B cell (primary cell): ENCODE data around the gene LARGE1. TPM values are rescaled to one million over a fixed set of nuclear protein-coding genes. Genes with fewer than 3 reads are reported as not detected.

ENCODE experiments used
- ATAC-seq: fragments of 200-7000 bp; cut with Tn5 transposase; one replicate; pipeline ENCODE4 v1.10.0; 2021; ENCODE audit warnings: low read depth, mild to moderate bottlenecking, moderate number of reproducible peaks, moderate library complexity
- CTCF ChIA-PET: fragments of 350-600 bp; sonication (Branson Sonifier 250); formaldehyde crosslinking; loops from one replicate; lab custom pipeline; 2021; ENCODE audit warnings: antibody characterized with exemption, inconsistent platforms; lab: Charles Lee
- POLR2A ChIA-PET: fragments of 350-600 bp; sonication (Branson Sonifier 250); formaldehyde crosslinking; loops from one replicate; lab custom pipeline; 2021; ENCODE audit warnings: antibody characterized with exemption; lab: Charles Lee
- DNase-seq: peaks from one replicate; pipeline ENCODE4 v3.0.0; 2013
- H2AFZ ChIP-seq: 2 replicates; pipeline ENCODE4 v1.6.1; 2012; ENCODE audit warnings: mild to moderate bottlenecking, low read depth, low read length; ENCODE audit not compliant: insufficient read depth, poor library complexity, severe bottlenecking
- H3K27ac ChIP-seq, 2 donors: 1 replicate in 1 of 2; 2 replicates in 1 of 2; pipeline ENCODE4 v1.5.1; 2012 to 2013; ENCODE audit warnings: low read length in 2 of 2, mild to moderate bottlenecking in 2 of 2, moderate library complexity in 1 of 2
- H3K27me3 ChIP-seq, 4 experiments: fragments of 200-600 bp in 1 of 4; sonication (generic) in 1 of 4; replicated peaks in 1 of 4; 1 replicate in 2 of 4; 2 replicates in 2 of 4; pipeline versions ENCODE4 v1.6.1 to v1.7.0; 2013 to 2016; ENCODE audit warnings: low read length in 3 of 4, mild to moderate bottlenecking in 2 of 4, mixed read lengths in 1 of 4, moderate library complexity in 1 of 4; ENCODE audit not compliant: insufficient read depth in 4 of 4, control insufficient read depth in 3 of 4; ENCODE audit errors: control extremely low read depth in 1 of 4
- H3K36me3 ChIP-seq, 2 experiments: replicated peaks in 1 of 2; 1 replicate in 1 of 2; 2 replicates in 1 of 2; pipeline versions ENCODE4 v1.6.1 to v1.7.1; 2013; ENCODE audit warnings: low read length in 1 of 2; ENCODE audit not compliant: insufficient read depth in 2 of 2, control insufficient read depth in 1 of 2; ENCODE audit errors: control extremely low read depth in 1 of 2, extremely low read depth in 1 of 2
- H3K4me1 ChIP-seq, 2 donors: fragments of 200-600 bp in 1 of 2; sonication (generic) in 1 of 2; 1 replicate in 1 of 2; 2 replicates in 1 of 2; pipeline versions ENCODE4 v1.5.1 to v1.6.1; 2013 to 2017; ENCODE audit warnings: low read length in 2 of 2; ENCODE audit not compliant: control insufficient read depth in 2 of 2, insufficient read depth in 2 of 2
- H3K4me2 ChIP-seq: replicated peaks from 2 replicates; pipeline ENCODE3; 2012; ENCODE audit warnings: mild to moderate bottlenecking, low read depth, low read length; ENCODE audit not compliant: poor library complexity, severe bottlenecking
- H3K4me3 ChIP-seq, 5 experiments: fragments of 200-600 bp in 1 of 5; sonication (generic) in 1 of 5; 1 replicate in 3 of 5; 2 replicates in 2 of 5; pipeline versions ENCODE4 v1.5.1 to v1.7.0; 2011 to 2016; ENCODE audit warnings: low read length in 4 of 5, mild to moderate bottlenecking in 4 of 5, low read depth in 2 of 5, control low read depth in 1 of 5, moderate library complexity in 1 of 5; ENCODE audit not compliant: insufficient read depth in 1 of 5; ENCODE audit errors: control extremely low read depth in 1 of 5, extremely low read depth in 1 of 5
- H3K79me2 ChIP-seq: fragments of 200-600 bp; sonication (generic); one replicate; pipeline ENCODE4 v1.6.0; 2016; ENCODE audit warnings: low read length; ENCODE audit not compliant: control insufficient read depth, insufficient read depth
- H3K9ac ChIP-seq: fragments of 200-600 bp; sonication (generic); 2 replicates; pipeline ENCODE4 v1.6.1; 2017; ENCODE audit warnings: mild to moderate bottlenecking, low read length, moderate library complexity
- H3K9me3 ChIP-seq, 3 donors: one replicate each; pipeline versions ENCODE4 v1.6.1 to v1.7.1; 2013; ENCODE audit warnings: low read length in 2 of 3; ENCODE audit not compliant: control insufficient read depth in 2 of 3, insufficient read depth in 1 of 3; ENCODE audit errors: control extremely low read depth in 1 of 3
- H4K20me1 ChIP-seq: 2 replicates; pipeline ENCODE4 v1.6.0; 2012; ENCODE audit warnings: mild to moderate bottlenecking, low read length; ENCODE audit not compliant: insufficient read depth, control insufficient read depth, poor library complexity, severe bottlenecking
- H3K27ac Mint-ChIP-seq: one replicate; pipeline ENCODE4 v1.8.0; 2021; ENCODE audit warnings: mixed read lengths
- H3K27me3 Mint-ChIP-seq: one replicate; pipeline ENCODE4 v1.8.0; 2021; ENCODE audit warnings: mixed read lengths
- H3K4me1 Mint-ChIP-seq: one replicate; pipeline ENCODE4 v1.8.0; 2021; ENCODE audit warnings: mixed read lengths
- H3K4me3 Mint-ChIP-seq: one replicate; pipeline ENCODE4 v1.8.0; 2021; ENCODE audit warnings: mixed read lengths
- H3K9me3 Mint-ChIP-seq: one replicate; pipeline ENCODE4 v1.8.0; 2022; ENCODE audit warnings: mixed read lengths; ENCODE audit not compliant: insufficient read depth
- CTCF ChIP-seq: fragments of 200-600 bp; IDR thresholded peaks from one replicate; pipeline ENCODE4 v1.8.0; 2022; ENCODE audit warnings: antibody characterized with exemption, mild to moderate bottlenecking
- EZH2 ChIP-seq: IDR thresholded peaks from 2 replicates; pipeline ENCODE4 v1.6.1; 2012; ENCODE audit warnings: borderline replicate concordance, low read depth, mild to moderate bottlenecking, moderate library complexity, low read length; ENCODE audit not compliant: insufficient read depth, poor library complexity, severe bottlenecking
- WGBS: methylation state at CpG from one replicate; pipeline ENCODE4 v1.1.5; 2013; ENCODE audit warnings: missing lambda C conversion rate; ENCODE audit not compliant: insufficient coverage; 5-methylcytosine and 5-hydroxymethylcytosine counted together
- intact Hi-C: fragments of 100-400 bp; cut with micrococcal nuclease; formaldehyde crosslinking; loops from one replicate; pipeline ENCODE4 v1.10.0; 2022
- polyA plus RNA-seq: library from polyadenylated mRNA; depleted of rRNA; stranded (reverse); fragments of >200 nt; gene quantifications from 2 replicates; pipeline ENCODE4 v1.2.3, GENCODE V29; 2012
- total RNA-seq, 2 donors: library from RNA; stranded (reverse); fragments of 120-200 nt in 1 of 2; gene quantifications; 1 replicate in 1 of 2; 2 replicates in 1 of 2; pipeline versions ENCODE4 v1.2.3 to v1.2.4, GENCODE V29; 2013 to 2022

Gene LARGE1
- total and polyA plus RNA-seq, 2 donors (not counting 1 experiment from before 2014, with no cell fraction given) = 20.7 to 82.0 TPM

- H4K20me1 ChIP-seq = peaks cover 8% of the 10 kb centered on the region
- Mint-ChIP-seq H3K27ac (no peak overlapping the region), H3K4me1 (no peaks in the 10 kb centered on the region), H3K9me3 (peaks cover 3% of the 10 kb centered on the region), H3K27me3 (no peaks in the 10 kb centered on the region), H3K4me3 (no peak overlapping the region)
- TF ChIP-seq CTCF (no peak), EZH2 (no peak)
- DNase-seq = no peak
- ChIA-PET CTCF (no interaction called here), POLR2A (no interaction called here)
- WGBS = 93% methylated on average over 7 of the region's 8 CpGs
- H3K27ac ChIP-seq = no peak overlapping the region
- ATAC-seq = no peak
- H3K4me2 ChIP-seq = no peak overlapping the region
- no peak overlapping the region for H3K9ac ChIP-seq
- peaks cover 0 to 24% of the 10 kb centered on the region in 2 experiments for H3K36me3 ChIP-seq
- H3K27me3 ChIP-seq = no peaks in the 10 kb centered on the region
- no peaks in the 10 kb centered on the region for H3K4me1 ChIP-seq
- H2AFZ ChIP-seq = no peak overlapping the region
- H3K4me3 ChIP-seq = no peak overlapping the region
- no peaks in the 10 kb centered on the region for H3K79me2 ChIP-seq
- intact Hi-C loops = no loop called here
- peaks cover 0 to 2% (median 0%) of the 10 kb centered on the region in 3 donors for H3K9me3 ChIP-seq
Measured at GRCh38 chr22:33625959-33626358, 294.3 kb downstream of the LARGE1 start.

- H4K20me1 ChIP-seq = no peaks in the 10 kb centered on the region
- H3K36me3 ChIP-seq = peaks cover 0 to 18% of the 10 kb centered on the region in 2 experiments
- H3K4me1 ChIP-seq = no peaks in the 10 kb centered on the region
- DNase-seq (no peak), ATAC-seq (no peak)
- no peaks in the 10 kb centered on the region for H3K27me3 Mint-ChIP-seq
- no peak overlapping the region for H3K4me3 Mint-ChIP-seq
- no peaks in the 10 kb centered on the region for H3K27me3 ChIP-seq
- H3K4me2 ChIP-seq = no peak overlapping the region
- POLR2A ChIA-PET = no interaction called here
- peaks cover 3% of the 10 kb centered on the region for H3K9me3 Mint-ChIP-seq
- intact Hi-C loops = no loop called here
- no peaks in the 10 kb centered on the region for H3K79me2 ChIP-seq
- TF ChIP-seq CTCF (no peak), EZH2 (no peak)
- no peak overlapping the region for H3K27ac Mint-ChIP-seq
- no peaks in the 10 kb centered on the region for H3K4me1 Mint-ChIP-seq
- CTCF ChIA-PET = no interaction called here
- no CpG with 5 or more reads among the region's 4 CpGs for WGBS
- no peak overlapping the region for H3K27ac ChIP-seq
- H3K9ac ChIP-seq = no peak overlapping the region
- peaks cover 0 to 8% (median 0%) of the 10 kb centered on the region in 3 donors for H3K9me3 ChIP-seq
- H3K4me3 ChIP-seq = no peak overlapping the region
- H2AFZ ChIP-seq = no peak overlapping the region
Measured at GRCh38 chr22:33620085-33620484, 300.2 kb downstream of the LARGE1 start.
